ENCODE measurements around the gene RHBDD2.

DNA sequence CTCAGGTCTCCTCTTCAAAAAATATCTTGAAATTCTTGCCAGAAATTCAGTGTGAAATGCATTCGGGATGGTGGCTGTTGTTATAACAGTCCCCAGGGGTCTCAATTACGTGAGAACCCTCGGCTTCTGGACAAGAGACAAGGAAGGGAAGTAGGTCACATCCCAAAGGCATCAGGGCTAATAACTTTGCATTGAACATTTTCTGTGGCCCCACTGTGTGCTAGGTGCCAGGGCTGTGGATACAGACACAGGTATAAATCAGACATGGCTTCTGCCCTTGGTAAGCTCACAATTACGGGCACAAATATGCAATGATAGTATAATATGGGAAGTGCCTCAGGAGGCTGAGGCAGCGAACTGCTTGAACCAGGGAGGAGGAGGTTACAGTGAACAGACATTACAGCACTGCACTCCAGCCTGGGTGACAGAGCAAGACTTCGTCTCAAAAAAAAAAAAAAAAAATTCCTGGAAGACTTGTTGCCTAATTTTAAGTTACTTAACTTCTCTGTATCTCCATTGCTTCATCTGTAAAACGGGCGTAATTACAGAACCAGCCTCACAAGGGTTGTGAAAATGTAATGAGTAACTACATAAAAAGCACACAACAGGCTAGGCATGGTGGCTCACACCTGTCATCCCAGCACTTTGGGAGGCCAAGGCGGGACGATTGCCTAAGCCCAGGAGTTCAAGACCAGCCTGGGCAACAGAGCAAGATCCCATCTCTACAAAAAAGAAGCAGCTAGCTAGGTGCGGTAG is 2.5 kb upstream of the RHBDD2 start:
- no peak for TF ChIP-seq EZH2 (IDR thresholded peaks at IDR 0.05; ENCODE audit: borderline replicate concordance, low read depth, low read length, severe bottlenecking)
- TF ChIP-seq, protein P1, sequence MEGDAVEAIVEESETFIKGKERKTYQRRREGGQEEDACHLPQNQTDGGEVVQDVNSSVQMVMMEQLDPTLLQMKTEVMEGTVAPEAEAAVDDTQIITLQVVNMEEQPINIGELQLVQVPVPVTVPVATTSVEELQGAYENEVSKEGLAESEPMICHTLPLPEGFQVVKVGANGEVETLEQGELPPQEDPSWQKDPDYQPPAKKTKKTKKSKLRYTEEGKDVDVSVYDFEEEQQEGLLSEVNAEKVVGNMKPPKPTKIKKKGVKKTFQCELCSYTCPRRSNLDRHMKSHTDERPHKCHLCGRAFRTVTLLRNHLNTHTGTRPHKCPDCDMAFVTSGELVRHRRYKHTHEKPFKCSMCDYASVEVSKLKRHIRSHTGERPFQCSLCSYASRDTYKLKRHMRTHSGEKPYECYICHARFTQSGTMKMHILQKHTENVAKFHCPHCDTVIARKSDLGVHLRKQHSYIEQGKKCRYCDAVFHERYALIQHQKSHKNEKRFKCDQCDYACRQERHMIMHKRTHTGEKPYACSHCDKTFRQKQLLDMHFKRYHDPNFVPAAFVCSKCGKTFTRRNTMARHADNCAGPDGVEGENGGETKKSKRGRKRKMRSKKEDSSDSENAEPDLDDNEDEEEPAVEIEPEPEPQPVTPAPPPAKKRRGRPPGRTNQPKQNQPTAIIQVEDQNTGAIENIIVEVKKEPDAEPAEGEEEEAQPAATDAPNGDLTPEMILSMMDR (IDR thresholded peaks at IDR 0.05; ENCODE audit: borderline replicate concordance, extremely low read depth, low read length, poor library complexity, severe bottlenecking): no peak
